ENCODE data around the gene KLK12.

KLK12 gene

DNA sequence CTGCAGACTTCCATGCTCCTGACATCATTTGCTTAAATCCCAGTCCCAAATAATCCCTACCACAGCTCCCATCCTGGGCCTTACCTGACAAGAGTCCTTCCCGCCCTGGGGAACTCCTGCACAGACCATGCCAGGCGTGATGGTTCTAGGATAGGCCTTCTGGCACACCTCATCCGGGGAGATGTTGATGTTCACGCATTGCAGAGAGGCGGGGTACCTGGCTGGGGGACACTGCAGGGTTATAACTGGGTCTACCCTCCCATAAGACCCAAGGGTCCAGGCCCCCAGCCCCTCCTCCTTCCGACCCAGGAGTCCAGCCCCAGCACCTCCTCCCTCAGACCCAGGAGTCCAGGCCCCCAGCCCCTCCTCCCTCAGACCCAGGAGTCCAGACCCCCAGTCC, 43.9 kb upstream of the KLK12 start:
- no peak for TF ChIP-seq CTCF (IDR thresholded peaks at IDR 0.05; ENCODE audit: low read depth, low read length)
- H3K4me3 ChIP-seq (ENCODE audit: low read depth, low read length), result no peak overlapping the region

GRCh38 chr19:51078104-51078503, 43.3 kb upstream of the KLK12 start:
- no peak overlapping the region for H3K4me3 ChIP-seq (ENCODE audit: low read depth, low read length)
- no peak for TF ChIP-seq CTCF (IDR thresholded peaks at IDR 0.05; ENCODE audit: low read depth, low read length)

DNA sequence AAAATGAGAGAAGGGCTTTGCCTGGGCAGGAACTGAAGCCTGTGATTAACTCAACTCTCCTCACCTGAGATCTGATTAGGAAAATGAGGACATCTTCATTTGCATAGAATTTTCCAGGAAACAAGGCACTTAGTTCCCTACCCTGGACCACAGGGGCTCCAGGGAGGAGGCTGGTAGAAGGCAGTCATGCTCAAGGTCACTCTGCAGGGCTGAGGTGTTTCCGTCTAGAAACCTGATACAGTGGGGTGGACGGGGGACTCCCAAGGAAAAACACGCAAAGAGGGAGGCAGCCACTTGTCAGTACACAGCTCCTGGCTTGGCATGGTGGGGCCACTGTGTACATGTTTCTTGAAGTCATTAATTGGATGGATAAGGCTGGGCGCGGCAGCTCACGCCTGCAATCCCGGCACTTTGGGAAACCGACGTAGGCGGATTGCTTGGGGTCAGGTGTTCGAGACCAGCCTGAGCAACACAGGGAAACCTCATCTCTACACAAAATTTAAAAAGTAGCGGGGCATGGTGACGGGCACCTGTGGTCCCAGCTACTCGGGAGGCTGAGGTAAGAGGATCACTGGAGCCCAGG, 41.9 kb upstream of the KLK12 start:
- H3K4me3 ChIP-seq (ENCODE audit: low read depth, low read length), result no peak overlapping the region
- no peak for TF ChIP-seq CTCF (IDR thresholded peaks at IDR 0.05; ENCODE audit: low read depth, low read length)

DNA sequence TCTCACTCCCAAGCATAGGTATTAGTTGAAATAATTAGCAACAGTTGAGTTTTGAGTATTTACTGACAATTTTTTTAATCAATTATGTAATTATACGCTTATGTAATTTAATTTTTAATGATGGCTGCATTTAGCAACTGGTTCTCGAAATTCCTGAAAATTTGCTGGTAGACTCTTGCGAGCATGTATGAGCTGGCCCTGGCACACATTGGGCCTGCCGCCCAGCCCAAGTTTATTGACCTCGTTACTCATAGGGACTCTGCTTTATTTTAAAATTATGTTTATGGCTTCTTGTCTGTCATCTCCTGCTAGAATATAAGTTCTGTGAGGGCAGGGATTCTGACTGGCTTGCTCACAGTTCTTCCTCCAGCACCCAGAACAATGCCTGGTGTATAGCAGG, 41.2 kb upstream of the KLK12 start:
- H3K4me3 ChIP-seq (ENCODE audit: low read depth, low read length), result no peak overlapping the region
- no peak for TF ChIP-seq CTCF (IDR thresholded peaks at IDR 0.05; ENCODE audit: low read depth, low read length)

GRCh38 chr19:51071095-51071405, 36.2 kb upstream of the KLK12 start:
- TF ChIP-seq CTCF (IDR thresholded peaks at IDR 0.05; ENCODE audit: low read depth, low read length), result no peak
- H3K4me3 ChIP-seq (ENCODE audit: low read depth, low read length), result no peak overlapping the region

DNA sequence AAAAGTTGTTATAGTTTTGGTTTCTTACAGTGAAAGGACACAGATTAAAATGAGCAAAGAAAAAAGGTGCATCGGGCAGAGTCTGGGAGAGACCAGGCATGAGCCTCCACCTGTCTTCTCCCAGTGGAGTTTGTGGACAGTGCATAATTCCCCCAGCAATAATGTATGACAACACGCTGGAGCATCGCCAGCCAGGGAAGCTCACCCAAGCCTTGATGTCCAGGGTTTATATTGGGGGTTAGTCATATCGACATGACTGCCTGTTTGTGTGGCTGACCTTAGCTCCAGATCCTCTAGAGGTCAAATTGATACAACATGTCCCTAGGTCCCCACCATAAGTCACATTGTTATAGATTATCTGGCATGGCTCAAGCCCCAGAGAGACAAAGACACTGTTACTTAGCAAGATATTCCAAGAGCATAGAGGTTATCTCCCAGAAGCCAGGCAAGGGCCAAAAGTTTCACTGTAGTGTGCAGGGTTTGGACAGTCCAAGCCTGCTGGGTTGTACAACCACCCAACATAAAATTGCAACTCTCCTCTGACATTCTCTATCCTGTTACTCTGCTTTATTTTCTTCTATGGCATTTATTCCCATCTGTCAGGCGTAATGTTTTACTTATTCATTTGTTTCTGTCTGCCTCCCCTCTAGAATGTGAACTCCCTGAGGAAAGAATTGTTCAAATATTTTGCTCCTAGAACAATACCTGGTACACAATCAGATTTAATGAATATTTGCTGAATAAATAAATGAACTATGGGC, 35.7 kb upstream of the KLK12 start:
- TF ChIP-seq CTCF (IDR thresholded peaks at IDR 0.05; ENCODE audit: low read depth, low read length), result no peak
- H3K4me3 ChIP-seq (ENCODE audit: low read depth, low read length), result no peak overlapping the region

DNA sequence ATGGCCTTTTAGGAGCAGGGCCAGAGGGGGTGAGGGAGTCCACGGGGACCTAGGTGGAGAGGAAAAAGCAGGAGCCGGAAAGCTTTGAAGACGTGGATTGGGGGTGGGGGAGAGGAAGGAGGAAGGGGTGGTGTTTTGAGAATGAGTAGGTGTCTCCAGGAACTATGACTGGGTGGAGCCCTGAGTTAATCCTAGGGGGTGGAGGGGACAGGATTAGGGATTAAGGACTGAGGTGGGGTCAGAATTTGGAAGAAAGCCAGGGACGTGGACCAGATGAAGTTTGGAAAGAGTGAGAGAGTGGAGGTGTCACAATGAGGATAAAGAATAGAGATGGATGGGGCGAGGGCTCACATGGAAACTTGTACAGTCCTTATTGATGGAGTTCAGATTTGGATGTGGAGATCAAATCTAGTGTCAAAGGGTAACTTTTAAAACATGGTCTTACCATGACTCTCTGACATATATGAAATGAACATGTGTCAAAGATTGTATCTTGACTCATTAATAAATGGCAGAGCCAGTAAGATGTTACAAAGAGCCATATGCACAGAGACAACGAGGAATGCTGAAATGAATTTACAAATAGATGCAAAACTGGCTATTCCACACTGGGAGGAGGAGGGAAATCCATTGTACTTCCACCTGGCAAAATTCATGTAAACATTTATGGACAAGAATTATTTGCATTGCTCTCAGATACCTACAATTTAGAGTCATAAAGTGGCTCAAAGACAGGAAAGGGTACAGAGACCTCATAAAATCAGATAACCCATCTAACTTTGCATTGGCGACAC, 31.8 kb upstream of the KLK12 start:
- H3K4me3 ChIP-seq (ENCODE audit: low read depth, low read length), result no peak overlapping the region
- TF ChIP-seq CTCF (IDR thresholded peaks at IDR 0.05; ENCODE audit: low read depth, low read length), result no peak
